Peyer's patch (tissue), 4 donors: ENCODE measurements around the gene ZNF740. TPM values are rescaled to one million over a fixed set of nuclear protein-coding genes. Genes with fewer than 3 reads are reported as not detected.

Source experiments
- DNase-seq, 3 donors: peaks; one replicate each; pipeline ENCODE4 v3.0.0-alpha.2; 2017 to 2019
- H3K27ac ChIP-seq, 4 donors: fragments of 200-600 bp; sonication (generic); one replicate each; pipeline ENCODE4 v1.5.1; 2016 to 2019
- H3K27me3 ChIP-seq, 2 donors: fragments of 200-600 bp; sonication (generic); one replicate each; pipeline ENCODE4 v1.5.1; 2019
- H3K36me3 ChIP-seq, 3 donors: fragments of 200-600 bp; sonication (generic); one replicate each; pipeline ENCODE4 v1.5.1; 2016 to 2019
- H3K4me1 ChIP-seq, 4 donors: fragments of 200-600 bp; sonication (generic); one replicate each; pipeline ENCODE4 v1.5.1; 2016 to 2019
- H3K4me3 ChIP-seq, 4 donors: fragments of 200-600 bp; sonication (generic); 1 replicate in 3 of 4; 2 replicates in 1 of 4; pipeline ENCODE4 v1.5.1; 2016 to 2019; ENCODE audit warnings: mild to moderate bottlenecking in 1 of 4
- H3K9me3 ChIP-seq, 4 donors: fragments of 200-600 bp; sonication (generic); one replicate each; pipeline ENCODE4 v1.5.1; 2016 to 2019; ENCODE audit warnings: mild to moderate bottlenecking in 1 of 4
- POLR2A ChIP-seq, 2 donors: fragments of 450-650 bp; IDR thresholded peaks; one replicate each; pipeline ENCODE4 v1.5.1; 2017; ENCODE audit warnings: antibody characterized with exemption in 2 of 2, mild to moderate bottlenecking in 2 of 2, moderate library complexity in 2 of 2
- small RNA-seq, 2 donors: library from RNA; depleted of rRNA; stranded (forward); fragments of <200 nt; gene quantifications; one replicate each; pipeline ENCODE3, GENCODE V24; 2016
- total RNA-seq, 4 donors: library from RNA; depleted of rRNA; stranded (reverse); fragments of >200 nt; gene quantifications; one replicate each; pipeline ENCODE4 v1.1.0, GENCODE V29; 2016
- TF ChIP-seq, protein P1 (sequence below), 6 experiments: fragments of 450-650 bp in 4 of 6; fragments of 200-600 bp in 2 of 6; sonication (generic) in 1 of 6; IDR thresholded peaks; one replicate each; pipeline ENCODE4 v1.5.1; 2017 to 2019; ENCODE audit warnings: antibody characterized with exemption in 6 of 6, mild to moderate bottlenecking in 3 of 6, moderate library complexity in 1 of 6

Gene ZNF740
- total RNA-seq, 4 donors from 2014 or later, result 11.9 to 38.8 (median 23.1) TPM

DNA sequence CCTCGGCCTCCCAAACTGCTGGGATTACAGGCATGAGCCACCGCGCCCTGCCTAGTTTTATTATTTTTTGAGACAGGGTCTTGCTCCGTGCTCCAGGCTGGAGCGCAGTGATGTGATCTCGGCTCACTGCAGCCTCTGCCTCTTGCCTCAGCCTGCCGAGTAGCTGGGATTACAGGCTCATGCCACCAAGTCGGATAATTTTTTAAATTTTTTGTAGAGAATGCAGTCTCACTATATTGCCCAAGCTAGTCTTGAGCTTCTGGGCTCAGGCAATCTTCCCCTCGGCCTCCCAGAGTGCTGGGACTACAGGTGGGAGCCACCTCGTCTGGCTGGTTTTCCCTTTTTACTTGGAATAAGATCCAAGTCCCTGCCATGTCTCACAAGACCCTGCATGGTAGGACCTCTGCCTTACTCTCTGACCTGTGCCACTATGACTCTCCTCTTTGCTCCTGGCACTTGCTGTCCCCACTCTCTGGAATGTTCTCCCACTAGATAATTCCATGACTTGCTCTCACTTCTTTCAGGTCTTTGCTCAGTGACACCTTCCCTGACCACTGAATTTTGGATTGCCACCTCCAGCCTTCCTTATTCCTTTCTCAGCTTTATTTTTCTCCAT, 59.2 kb downstream of the ZNF740 start:
- no peaks in the 10 kb centered on the region for H3K27me3 ChIP-seq
- H3K4me3 ChIP-seq, result no peak overlapping the region
- no peak for TF ChIP-seq POLR2A (IDR thresholded peaks at IDR 0.05)
- TF ChIP-seq, protein P1, sequence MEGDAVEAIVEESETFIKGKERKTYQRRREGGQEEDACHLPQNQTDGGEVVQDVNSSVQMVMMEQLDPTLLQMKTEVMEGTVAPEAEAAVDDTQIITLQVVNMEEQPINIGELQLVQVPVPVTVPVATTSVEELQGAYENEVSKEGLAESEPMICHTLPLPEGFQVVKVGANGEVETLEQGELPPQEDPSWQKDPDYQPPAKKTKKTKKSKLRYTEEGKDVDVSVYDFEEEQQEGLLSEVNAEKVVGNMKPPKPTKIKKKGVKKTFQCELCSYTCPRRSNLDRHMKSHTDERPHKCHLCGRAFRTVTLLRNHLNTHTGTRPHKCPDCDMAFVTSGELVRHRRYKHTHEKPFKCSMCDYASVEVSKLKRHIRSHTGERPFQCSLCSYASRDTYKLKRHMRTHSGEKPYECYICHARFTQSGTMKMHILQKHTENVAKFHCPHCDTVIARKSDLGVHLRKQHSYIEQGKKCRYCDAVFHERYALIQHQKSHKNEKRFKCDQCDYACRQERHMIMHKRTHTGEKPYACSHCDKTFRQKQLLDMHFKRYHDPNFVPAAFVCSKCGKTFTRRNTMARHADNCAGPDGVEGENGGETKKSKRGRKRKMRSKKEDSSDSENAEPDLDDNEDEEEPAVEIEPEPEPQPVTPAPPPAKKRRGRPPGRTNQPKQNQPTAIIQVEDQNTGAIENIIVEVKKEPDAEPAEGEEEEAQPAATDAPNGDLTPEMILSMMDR (IDR thresholded peaks at IDR 0.05), result no peak
- H3K27ac ChIP-seq, result no peak overlapping the region
- no peaks in the 10 kb centered on the region for H3K4me1 ChIP-seq
- H3K9me3 ChIP-seq, result no peaks in the 10 kb centered on the region
- no peaks in the 10 kb centered on the region for H3K36me3 ChIP-seq
- DNase-seq, result no peak

DNA sequence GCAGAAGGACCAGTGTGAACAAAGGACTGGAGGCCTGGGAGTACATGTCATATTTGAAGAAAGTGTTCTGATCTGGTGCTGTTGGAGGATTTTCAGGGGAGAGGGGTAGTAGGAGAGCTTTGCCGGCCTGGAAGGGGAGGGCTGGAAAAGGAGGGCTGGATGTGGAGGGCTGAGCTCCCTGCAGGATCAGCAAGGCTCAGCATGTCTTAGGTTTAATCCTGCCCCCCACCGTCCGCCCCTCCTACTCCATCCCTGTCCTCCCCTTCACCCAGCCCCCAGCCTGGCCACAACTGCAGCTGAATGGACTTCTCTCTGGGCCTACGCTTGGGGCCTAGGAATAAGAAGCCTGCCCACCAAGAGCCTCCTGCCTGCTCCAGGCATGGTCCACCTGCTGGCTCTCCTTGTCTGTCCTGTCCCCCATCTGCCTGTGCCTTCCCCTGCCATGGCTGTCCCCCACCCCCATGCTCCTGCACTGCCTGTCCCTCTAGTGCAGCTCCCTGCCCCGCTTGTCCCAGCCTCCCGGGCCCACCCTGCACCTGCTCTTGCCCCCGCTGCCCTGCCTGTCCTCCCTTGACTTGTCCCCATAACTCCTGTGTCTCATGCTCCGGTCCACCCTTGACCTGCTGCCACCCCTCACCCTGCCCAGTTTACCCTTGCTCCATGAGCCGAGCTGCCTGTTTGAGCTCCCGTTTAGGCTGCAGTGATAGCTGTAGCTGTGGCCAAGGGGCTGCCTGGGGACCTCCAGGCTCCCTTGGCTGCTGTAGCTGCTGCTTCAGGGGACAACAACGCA, 61.3 kb downstream of the ZNF740 start:
- no peak overlapping the region for H3K27ac ChIP-seq
- no peaks in the 10 kb centered on the region for H3K27me3 ChIP-seq
- no peaks in the 10 kb centered on the region for H3K9me3 ChIP-seq
- no peak overlapping the region for H3K4me3 ChIP-seq
- no peaks in the 10 kb centered on the region for H3K36me3 ChIP-seq
- DNase-seq, result no peak
- no peaks in the 10 kb centered on the region for H3K4me1 ChIP-seq
- TF ChIP-seq POLR2A (IDR thresholded peaks at IDR 0.05), result no peak
- TF ChIP-seq, protein P1 (IDR thresholded peaks at IDR 0.05), result no peak

DNA sequence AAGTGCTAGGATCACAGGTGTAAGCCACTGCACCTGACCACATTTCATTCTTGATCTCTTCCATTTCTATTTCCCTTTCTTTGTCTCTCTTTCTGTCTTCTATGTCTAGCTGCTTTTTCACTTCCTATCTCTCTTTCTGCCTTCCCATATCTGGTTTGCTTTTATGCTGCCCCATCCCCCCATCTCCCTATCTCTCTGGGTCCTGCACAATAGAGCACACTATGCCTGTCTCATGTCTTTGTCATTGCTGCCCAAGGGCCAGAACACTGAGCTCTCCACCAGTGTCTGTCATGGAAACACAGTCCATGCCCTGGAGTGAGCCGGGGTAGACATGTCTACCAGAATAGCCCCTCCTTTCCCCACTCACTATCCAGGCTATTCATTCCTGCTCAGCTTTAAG, 63.8 kb downstream of the ZNF740 start:
- no peaks in the 10 kb centered on the region for H3K4me1 ChIP-seq
- H3K36me3 ChIP-seq, result no peaks in the 10 kb centered on the region
- H3K9me3 ChIP-seq, result no peaks in the 10 kb centered on the region
- DNase-seq, result no peak
- no peaks in the 10 kb centered on the region for H3K27me3 ChIP-seq
- H3K4me3 ChIP-seq, result no peak overlapping the region
- H3K27ac ChIP-seq, result no peak overlapping the region
- TF ChIP-seq, protein P1 (IDR thresholded peaks at IDR 0.05), result no peak
- no peak for TF ChIP-seq POLR2A (IDR thresholded peaks at IDR 0.05)

Small RNA genes lying within 50 kb of the gene (small RNA-seq; reads per million reads assigned to genes)
- gene HIGD1AP1 (0 reads per million in 2 donors), gene RNU6-333P (0 reads per million in 2 donors)

Other genes starting within 250 kb of the ZNF740 start
- 100 to 1,000 TPM; 320 to 614 (median 477) TPM for gene KRT18, start 231.6 kb upstream of the ZNF740 start, total RNA-seq
- gene EIF4B, start 174.3 kb upstream of the ZNF740 start, total RNA-seq, result 100 to 1,000 TPM; 234 to 531 (median 250) TPM
- gene TNS2, start 130.7 kb upstream of the ZNF740 start, total RNA-seq, result 100 to 1,000 TPM in 3 of 4 donors, 10 to 100 TPM in 1; 29.2 to 274 (median 154) TPM
- gene SPRYD3, start 101.3 kb upstream of the ZNF740 start, total RNA-seq, result 10 to 100 TPM; 27.8 to 38.7 (median 34.8) TPM
- 100 to 1,000 TPM in 2 of 4 donors, 10 to 100 TPM in 2; 68.5 to 191 (median 128) TPM for gene IGFBP6, start 83.1 kb upstream of the ZNF740 start, total RNA-seq
- gene SOAT2, start 77.2 kb upstream of the ZNF740 start, total RNA-seq, result 10 to 100 TPM in 3 of 4 donors, not detected in 1; 13.3 to 55.0 (median 34.5) TPM
- gene CSAD, start 203 bp downstream of the ZNF740 start, total RNA-seq, result 100 to 1,000 TPM in 2 of 4 donors, 10 to 100 TPM in 2; 36.1 to 154 (median 109) TPM
- gene ITGB7, start 26.5 kb downstream of the ZNF740 start, total RNA-seq, result 10 to 100 TPM in 1 of 4 donors, 1 to 10 TPM in 3; 3.8 to 66.0 (median 4.4) TPM
- 10 to 100 TPM in 1 of 4 donors, 1 to 10 TPM in 3; 1.9 to 10.7 (median 5.7) TPM for gene RARG, start 51.5 kb downstream of the ZNF740 start, total RNA-seq
- 100 to 1,000 TPM in 1 of 4 donors, 10 to 100 TPM in 3; 47.0 to 108 (median 87.0) TPM for gene ESPL1, start 87.6 kb downstream of the ZNF740 start, total RNA-seq
- 100 to 1,000 TPM; 223 to 578 (median 263) TPM for gene PFDN5, start 114.8 kb downstream of the ZNF740 start, total RNA-seq
- 10 to 100 TPM; 18.4 to 25.6 (median 24.8) TPM for gene MYG1, start 119.0 kb downstream of the ZNF740 start, total RNA-seq
- gene AAAS, start 140.9 kb downstream of the ZNF740 start, total RNA-seq, result 100 to 1,000 TPM in 1 of 4 donors, 10 to 100 TPM in 3; 36.4 to 143 (median 51.1) TPM
- not detected for gene SP7, start 155.6 kb downstream of the ZNF740 start, total RNA-seq
- gene SP1, start 199.5 kb downstream of the ZNF740 start, total RNA-seq, result 10 to 100 TPM; 56.1 to 83.4 (median 67.8) TPM
- under 1 TPM in 1 of 4 donors, not detected in 3; 0.40 TPM for gene AMHR2, start 243.1 kb downstream of the ZNF740 start, total RNA-seq